HCT116 (cell line): ENCODE results near the gene SUGCT. TPM values are rescaled to one million over a fixed set of nuclear protein-coding genes. Genes with fewer than 3 reads are reported as not detected.

Experiments
- ATAC-seq: fragments of 200-7000 bp; cut with Tn5 transposase; 2 replicates; pipeline ENCODE4 v1.9.1; 2020; ENCODE audit warnings: mild to moderate bottlenecking, moderate library complexity
- BruUV-seq: library from RNA; stranded (reverse); fragments of 400-500 nt; replicated peaks from 2 replicates; lab custom pipeline; 2021; lab: Mats Ljungman, UMichigan
- CTCF ChIA-PET: fragments of 300-600 bp; sonication (Branson Sonifier 250); formaldehyde crosslinking; loops from one replicate; lab custom pipeline; 2021; ENCODE audit warnings: antibody characterized with exemption; lab: Charles Lee
- POLR2A ChIA-PET: fragments of 300-600, 350-600 bp; sonication (Branson Sonifier 250); formaldehyde crosslinking; loops from one replicate; lab custom pipeline; 2021; ENCODE audit warnings: antibody characterized with exemption; lab: Charles Lee
- RAD21 ChIA-PET, 2 experiments: fragments of 300-600 bp; sonication (Branson Sonifier 250); formaldehyde crosslinking; loops; one replicate each; lab custom pipeline; 2023; ENCODE audit warnings: low total read pairs in 2 of 2; ENCODE audit not compliant: uncharacterized antibody in 2 of 2, unreplicated experiment in 2 of 2, low non-redundant PET in 1 of 2; lab: Charles Lee
- DNase-seq: peaks from one replicate; pipeline ENCODE4 v3.0.0-alpha.2; 2010; ENCODE audit warnings: low read depth, low spot score
- H2AFZ ChIP-seq: fragments of 200-600 bp; shearing (Covaris generic), sonication (generic); 2 replicates; pipeline ENCODE4 v1.6.1; 2017; ENCODE audit warnings: low read depth, mixed run types, mixed read lengths, antibody characterized with exemption, low read length; ENCODE audit not compliant: poor library complexity, severe bottlenecking
- H3K27ac ChIP-seq: 2 replicates; pipeline ENCODE4 v1.5.1; 2012; ENCODE audit warnings: low read depth, low read length
- H3K27me3 ChIP-seq: fragments of 200-600 bp; sonication (generic); 2 replicates; pipeline ENCODE4 v1.6.1; 2016; ENCODE audit warnings: mixed run types, low read length, mixed read lengths; ENCODE audit not compliant: insufficient read depth
- H3K36me3 ChIP-seq, 2 experiments: fragments of 200-500 bp in 1 of 2; fragments of 200-600 bp in 1 of 2; sonication (Bioruptor generic) in 1 of 2; sonication (generic) in 1 of 2; 2 replicates each; pipeline versions ENCODE4 v1.5.1 to v1.6.1; 2014 to 2016; ENCODE audit warnings: low read length in 2 of 2, inconsistent platforms in 1 of 2, mixed read lengths in 1 of 2, mixed run types in 1 of 2; ENCODE audit not compliant: insufficient read depth in 2 of 2, control insufficient read depth in 1 of 2
- H3K4me1 ChIP-seq, 2 experiments: fragments of 200-600 bp in 1 of 2; sonication (generic) in 1 of 2; 2 replicates each; pipeline versions ENCODE4 v1.5.1 to v1.6.1; 2012 to 2017; ENCODE audit warnings: low read length in 2 of 2, inconsistent platforms in 1 of 2, mild to moderate bottlenecking in 1 of 2, mixed read lengths in 1 of 2, mixed run types in 1 of 2, moderate library complexity in 1 of 2; ENCODE audit not compliant: insufficient read depth in 2 of 2, control insufficient read depth in 1 of 2
- H3K4me2 ChIP-seq: fragments of 200-600 bp; sonication (generic); 2 replicates; pipeline ENCODE4 v1.6.1; 2017; ENCODE audit warnings: mixed run types, low read length, mixed read lengths
- H3K4me3 ChIP-seq, 2 experiments: fragments of 200-600 bp in 1 of 2; sonication (generic) in 1 of 2; replicated peaks in 1 of 2; 2 replicates each; pipeline ENCODE4 v1.5.1; 2011 to 2016; ENCODE audit warnings: low read length in 2 of 2, control low read depth in 1 of 2, low read depth in 1 of 2, mild to moderate bottlenecking in 1 of 2, mixed read lengths in 1 of 2, mixed run types in 1 of 2
- H3K79me2 ChIP-seq: fragments of 200-600 bp; sonication (generic); 2 replicates; pipeline ENCODE4 v1.6.1; 2017; ENCODE audit warnings: mild to moderate bottlenecking, mixed run types, low read length, moderate library complexity, mixed read lengths; ENCODE audit not compliant: insufficient read depth
- H3K9ac ChIP-seq: fragments of 200-600 bp; sonication (generic); 2 replicates; pipeline ENCODE4 v1.6.1; 2016; ENCODE audit warnings: low read length, mixed read lengths
- H3K9me2 ChIP-seq: fragments of 200-600 bp; sonication (generic), shearing (Covaris generic); 2 replicates; pipeline ENCODE4 v1.6.1; 2017; ENCODE audit warnings: mixed run types, mild to moderate bottlenecking, moderate library complexity; ENCODE audit not compliant: insufficient read depth
- H3K9me3 ChIP-seq, 2 experiments: fragments of 200-500 bp in 1 of 2; fragments of 200-600 bp in 1 of 2; sonication (Bioruptor generic) in 1 of 2; sonication (generic) in 1 of 2; 2 replicates each; pipeline ENCODE4 v1.6.1; 2014 to 2017; ENCODE audit warnings: low read length in 2 of 2, mixed read lengths in 2 of 2, inconsistent platforms in 1 of 2, low read depth in 1 of 2, mild to moderate bottlenecking in 1 of 2, mixed run types in 1 of 2, moderate library complexity in 1 of 2; ENCODE audit not compliant: control insufficient read depth in 1 of 2, insufficient read depth in 1 of 2
- H4K20me1 ChIP-seq: fragments of 200-600 bp; sonication (generic), shearing (Covaris generic); 2 replicates; pipeline ENCODE4 v1.6.1; 2017; ENCODE audit warnings: mixed run types, mild to moderate bottlenecking, moderate library complexity; ENCODE audit not compliant: insufficient read depth
- ATF3 ChIP-seq: IDR thresholded peaks from 2 replicates; pipeline ENCODE4 v1.6.1; 2012
- CTCF ChIP-seq, 3 experiments: fragments of 200-600 bp in 1 of 3; sonication (generic) in 1 of 3; IDR thresholded peaks in 2 of 3; conservative IDR thresholded peaks in 1 of 3; 2 replicates each; pipeline ENCODE4 v1.5.1; 2012 to 2017; ENCODE audit warnings: low read depth in 2 of 3, low read length in 2 of 3, antibody characterized with exemption in 1 of 3, borderline replicate concordance in 1 of 3, control low read depth in 1 of 3, mild to moderate bottlenecking in 1 of 3, mixed read lengths in 1 of 3, mixed run types in 1 of 3, moderate library complexity in 1 of 3; ENCODE audit not compliant: insufficient read depth in 1 of 3
- EZH2 ChIP-seq: fragments of 200-600 bp; sonication (generic); IDR thresholded peaks from 2 replicates; pipeline ENCODE4 v1.6.1; 2017; ENCODE audit warnings: antibody characterized with exemption, mixed run types
- FOSL1 ChIP-seq: IDR thresholded peaks from 2 replicates; pipeline ENCODE4 v1.6.1; 2012; ENCODE audit warnings: low read depth
- POLR2AphosphoS5 ChIP-seq: IDR thresholded peaks from 2 replicates; pipeline ENCODE4 v1.6.1; 2011; ENCODE audit warnings: mild to moderate bottlenecking, low read depth, low read length, moderate library complexity
- RAD21 ChIP-seq: IDR thresholded peaks from 2 replicates; pipeline ENCODE4 v1.6.1; 2012; ENCODE audit warnings: low read depth, mild to moderate bottlenecking
- REST ChIP-seq: IDR thresholded peaks from 2 replicates; pipeline ENCODE4 v1.6.1; 2012; ENCODE audit warnings: low read depth
- SIN3A ChIP-seq: IDR thresholded peaks from 2 replicates; pipeline ENCODE4 v1.6.1; 2012; ENCODE audit warnings: low read depth
- SP1 ChIP-seq: IDR thresholded peaks from 2 replicates; pipeline ENCODE4 v1.6.1; 2012; ENCODE audit warnings: low read depth
- SRF ChIP-seq: IDR thresholded peaks from 2 replicates; pipeline ENCODE4 v1.6.1; 2012; ENCODE audit warnings: low read depth
- TCF7L2 ChIP-seq: IDR thresholded peaks from 2 replicates; pipeline ENCODE4 v1.7.0; 2011; ENCODE audit warnings: borderline replicate concordance, inconsistent platforms; ENCODE audit not compliant: insufficient read depth, insufficient read length; ENCODE audit errors: extremely low read depth
- YY1 ChIP-seq: IDR thresholded peaks from 2 replicates; pipeline ENCODE4 v1.6.1; 2011; ENCODE audit warnings: low read length, low read depth, moderate library complexity, mild to moderate bottlenecking; ENCODE audit not compliant: insufficient replicate concordance; ENCODE audit errors: extremely low read depth
- ZBTB33 ChIP-seq: IDR thresholded peaks from 2 replicates; pipeline ENCODE4 v1.6.1; 2011; ENCODE audit warnings: mild to moderate bottlenecking, low read length, moderate library complexity; ENCODE audit not compliant: insufficient replicate concordance; ENCODE audit errors: extremely low read depth
- ZFX ChIP-seq: fragments of 450-650 bp; IDR thresholded peaks from 2 replicates; pipeline ENCODE4 v1.6.1; 2017
- ZNF274 ChIP-seq: fragments of 200-500 bp; sonication (Bioruptor generic); IDR thresholded peaks from 2 replicates; pipeline ENCODE4 v1.6.1; 2014; ENCODE audit warnings: mild to moderate bottlenecking, low read depth, low read length, inconsistent platforms
- intact Hi-C: fragments of 100-400 bp; cut with micrococcal nuclease; formaldehyde crosslinking; loops from 2 replicates; pipeline ENCODE4 v1.10.0; 2022
- total RNA-seq: library from RNA; stranded (reverse); gene quantifications from one replicate; pipeline ENCODE4 v1.2.1, GENCODE V29; 2021; ENCODE audit not compliant: unreplicated experiment

SUGCT gene
- total RNA-seq, 1 experiment from 2014 or later, result 4.4 TPM

- TF ChIP-seq ZNF274 (no peak), CTCF (IDR thresholded peaks at IDR 0.05 in 2 of 3, conservative IDR thresholded peaks at IDR 0.05 in 1 of 3; ENCODE audit: borderline replicate concordance in 1 of 3, insufficient read depth in 1 of 3, low read depth in 2 of 3, low read length in 2 of 3) (no peak), SRF (no peak), FOSL1 (no peak), SP1 (no peak), RAD21 (no peak), ZFX (no peak), EZH2 (no peak), YY1 (no peak)
Observed at GRCh38 chr7:40204581-40204980, 69.8 kb downstream of the SUGCT start (continued).

- no peaks in the 10 kb centered on the region for H4K20me1 ChIP-seq
- H3K9ac ChIP-seq, result no peak overlapping the region
- no peaks in the 10 kb centered on the region for H3K79me2 ChIP-seq
- no peaks in the 10 kb centered on the region for H3K9me2 ChIP-seq
- no peaks in the 10 kb centered on the region for H3K4me1 ChIP-seq
- intact Hi-C loops, result no loop called here
- no peak overlapping the region for H3K4me2 ChIP-seq
- ATAC-seq, result no peak
- DNase-seq, result no peak
- H2AFZ ChIP-seq, result no peak overlapping the region
- no peaks in the 10 kb centered on the region for H3K36me3 ChIP-seq
- H3K27me3 ChIP-seq, result no peaks in the 10 kb centered on the region
- no TSS peak for BruUV-seq
- RAD21 ChIA-PET, result no interaction called here
- TF ChIP-seq ATF3, result no peak
- no peak for TF ChIP-seq EZH2
- TF ChIP-seq REST, result no peak
- TF ChIP-seq POLR2AphosphoS5, result no peak
- TF ChIP-seq SRF, result no peak
- TF ChIP-seq YY1, result no peak
- TF ChIP-seq TCF7L2, result no peak
- no peak for TF ChIP-seq ZBTB33
- TF ChIP-seq SIN3A, result no peak
- no peak overlapping the region for H3K27ac ChIP-seq
- no peak overlapping the region for H3K4me3 ChIP-seq
- CTCF ChIA-PET, result no interaction called here
- no peaks in the 10 kb centered on the region for H3K9me3 ChIP-seq
- POLR2A ChIA-PET, result no interaction called here
Observed at GRCh38 chr7:40205992-40206391, 71.2 kb downstream of the SUGCT start.
